WTC11 (cell line): Measurements from ENCODE around the gene MTSS2.

Source experiments
- ARID4B ChIP-seq: sonication (generic); formaldehyde crosslinking; IDR thresholded peaks from 2 replicates; pipeline ENCODE4 v1.8.0; 2023; ENCODE audit warnings: missing genetic modification reagents, mild to moderate bottlenecking, borderline replicate concordance
- ATF6 ChIP-seq: sonication (generic); formaldehyde crosslinking; IDR thresholded peaks from 2 replicates; pipeline ENCODE4 v1.8.1; 2023; ENCODE audit warnings: mild to moderate bottlenecking, missing genetic modification reagents
- CTCF ChIP-seq: fragments of 200-600 bp; IDR thresholded peaks from 2 replicates; pipeline ENCODE4 v1.8.0; 2022; ENCODE audit warnings: antibody characterized with exemption
- FOXJ3 ChIP-seq: sonication (generic); formaldehyde crosslinking; IDR thresholded peaks from 2 replicates; pipeline ENCODE4 v1.9.0; 2021; ENCODE audit warnings: missing genetic modification reagents, mild to moderate bottlenecking, borderline replicate concordance
- GTF2I ChIP-seq: fragments of 250-450 bp; sonication (Bioruptor Pico); conservative IDR thresholded peaks from 2 replicates; pipeline ENCODE4 v1.4.0; 2021; ENCODE audit warnings: mild to moderate bottlenecking
- JUN ChIP-seq: sonication (generic); formaldehyde crosslinking; IDR thresholded peaks from 2 replicates; pipeline ENCODE4 v1.8.0; 2023; ENCODE audit warnings: mild to moderate bottlenecking, missing genetic modification reagents
- NFE2L1 ChIP-seq: sonication (generic); formaldehyde crosslinking; IDR thresholded peaks from 2 replicates; pipeline ENCODE4 v1.8.1; 2023; ENCODE audit warnings: missing genetic modification reagents
- NFYB ChIP-seq: sonication (generic); formaldehyde crosslinking; conservative IDR thresholded peaks from 2 replicates; pipeline ENCODE4 v1.8.0; 2022; ENCODE audit warnings: low read depth, missing genetic modification reagents
- TEAD4 ChIP-seq: sonication (generic); formaldehyde crosslinking; IDR thresholded peaks from 2 replicates; pipeline ENCODE4 v1.8.0; 2022; ENCODE audit warnings: mild to moderate bottlenecking, missing genetic modification reagents
- ZBTB21 ChIP-seq: sonication (generic); formaldehyde crosslinking; IDR thresholded peaks from 2 replicates; pipeline ENCODE4 v1.8.1; 2023; ENCODE audit warnings: mild to moderate bottlenecking, missing genetic modification reagents, borderline replicate concordance
- ZBTB43 ChIP-seq: sonication (generic); formaldehyde crosslinking; IDR thresholded peaks from 2 replicates; pipeline ENCODE4 v1.8.1; 2023; ENCODE audit warnings: mild to moderate bottlenecking, missing genetic modification reagents
- ZNF263 ChIP-seq: sonication (generic); formaldehyde crosslinking; IDR thresholded peaks from 2 replicates; pipeline ENCODE4 v1.8.1; 2022; ENCODE audit warnings: low read depth, mild to moderate bottlenecking, moderate library complexity, missing genetic modification reagents
- ZNF317 ChIP-seq: sonication (generic); formaldehyde crosslinking; IDR thresholded peaks from 2 replicates; pipeline ENCODE4 v1.8.1; 2023; ENCODE audit warnings: low read depth, mild to moderate bottlenecking, moderate library complexity, missing genetic modification reagents, borderline replicate concordance
- ZSCAN18 ChIP-seq: fragments of 250-450 bp; sonication (Bioruptor Pico); IDR thresholded peaks from 2 replicates; pipeline ENCODE4 v2.1.2; 2022; ENCODE audit warnings: mild to moderate bottlenecking, moderate library complexity

- TF ChIP-seq ZBTB21 (CRISPR knock-in tag) (no peak), CTCF (no peak), ZSCAN18 (CRISPR knock-in tag) (no peak), JUN (CRISPR knock-in tag) (no peak), ZNF317 (CRISPR knock-in tag) (no peak), NFYB (CRISPR knock-in tag) (no peak), NFE2L1 (CRISPR knock-in tag) (no peak), ATF6 (CRISPR knock-in tag) (no peak), ZBTB43 (CRISPR knock-in tag) (no peak), TEAD4 (CRISPR knock-in tag) (no peak), GTF2I (CRISPR knock-in tag) (no peak), ARID4B (CRISPR knock-in tag) (no peak), FOXJ3 (CRISPR knock-in tag) (no peak), ZNF263 (CRISPR knock-in tag) (no peak)
Measured at GRCh38 chr16:70676675-70677498, 9.0 kb downstream of the MTSS2 start.
